DMS53 treated with DMSO at 0.1 percent for 48 hours (cell line): Measurements from ENCODE around the gene GPANK1.
"Not testable (repeated sequence)": the region's sequence is repeated elsewhere in the genome, so short reads cannot be mapped to it uniquely, and the experiment has no call there.

ENCODE experiments used
- DNase-seq: peaks from one replicate; lab custom pipeline; 2025; ENCODE audit not compliant: unreplicated experiment; lab: John Stamatoyannopoulos, UW

Gene GPANK1

GRCh38 chr6:31664790-31665500 lies at the start of gene GPANK1:
Gene GPANK1, minus strand, starts transcription at chr6:31664997. Its CDS starts 519 bp downstream, at chr6:31664478.
- peak; percentile 90 for DNase-seq

GRCh38 chr6:31713991-31714684 lies 49.3 kb upstream of the GPANK1 start:
- DNase-seq = no peak

GRCh38 chr6:31713465-31713864 lies 48.7 kb upstream of the GPANK1 start:
- DNase-seq = no peak

GRCh38 chr6:31712296-31712695 lies 47.5 kb upstream of the GPANK1 start:
- no peak for DNase-seq

GRCh38 chr6:31711233-31711632 lies 46.4 kb upstream of the GPANK1 start:
- no peak for DNase-seq

GRCh38 chr6:31710523-31711219 lies 45.9 kb upstream of the GPANK1 start:
- DNase-seq = no peak

- DNase-seq = not testable (repeated sequence)
These were observed 44.4 kb upstream of the GPANK1 start for GRCh38 chr6:31709157-31709556.

- DNase-seq = no peak
These were observed 43.4 kb upstream of the GPANK1 start for GRCh38 chr6:31708224-31708623.

GRCh38 chr6:31707701-31708100 lies 42.9 kb upstream of the GPANK1 start:
- DNase-seq = no peak

- DNase-seq = no peak
These were observed 41.8 kb upstream of the GPANK1 start, which contains the start of gene LY6G6F for GRCh38 chr6:31706599-31706998. Gene LY6G6F, plus strand, starts transcription at chr6:31706866. Its CDS starts 41 bp downstream, at chr6:31706907.

- DNase-seq = no peak
These were observed 41.1 kb upstream of the GPANK1 start for GRCh38 chr6:31705931-31706330.

- DNase-seq = peak; percentile 89
These were observed 38.3 kb upstream of the GPANK1 start, which contains the start of gene ABHD16A for GRCh38 chr6:31702819-31703716. Gene ABHD16A, minus strand, starts transcription at chr6:31703324. Its CDS starts 43 bp downstream, at chr6:31703281.

- no peak for DNase-seq
These were observed 37.6 kb upstream of the GPANK1 start for GRCh38 chr6:31702405-31702818.

- DNase-seq = no peak
These were observed 37.0 kb upstream of the GPANK1 start for GRCh38 chr6:31701666-31702404.

- DNase-seq = no peak
These were observed 36.1 kb upstream of the GPANK1 start for GRCh38 chr6:31700740-31701401.

- no peak for DNase-seq
These were observed 32.8 kb upstream of the GPANK1 start for GRCh38 chr6:31697555-31697954.

GRCh38 chr6:31693535-31693934 lies 28.7 kb upstream of the GPANK1 start:
- no peak for DNase-seq

- DNase-seq = no peak
These were observed 28.1 kb upstream of the GPANK1 start for GRCh38 chr6:31692886-31693285.

- no peak for DNase-seq
These were observed 27.6 kb upstream of the GPANK1 start for GRCh38 chr6:31692353-31692752.
